Keratinocyte (primary cell): ENCODE measurements around the gene SDR9C7.

ENCODE experiments used
- CTCF ChIP-seq, 3 experiments: IDR thresholded peaks in 1 of 3; conservative IDR thresholded peaks in 1 of 3; optimal IDR thresholded peaks in 1 of 3; 2 replicates in 2 of 3; 3 replicates in 1 of 3; pipeline versions ENCODE3 to v1.5.1; 2011; ENCODE audit warnings: low read length in 3 of 3, mild to moderate bottlenecking in 3 of 3, moderate library complexity in 2 of 3, control low read depth in 1 of 3, inconsistent platforms in 1 of 3; ENCODE audit not compliant: insufficient read depth in 2 of 3; ENCODE audit errors: extremely low read depth in 1 of 3
- EZH2 ChIP-seq: IDR thresholded peaks from one replicate; pipeline ENCODE4 v1.6.1; 2012; ENCODE audit warnings: inconsistent platforms, mild to moderate bottlenecking, low read length, moderate library complexity

- TF ChIP-seq CTCF (optimal IDR thresholded peaks at IDR 0.05 in 1 of 3, IDR thresholded peaks at IDR 0.05 in 1 of 3, conservative IDR thresholded peaks at IDR 0.05 in 1 of 3; ENCODE audit: extremely low read depth in 1 of 3, insufficient read depth in 2 of 3, low read length in 3 of 3) (no peak), EZH2 (no peak)
Observed at GRCh38 chr12:56955631-56956256, 21.5 kb upstream of the SDR9C7 start.
